ENCODE results near the gene TUBB4B.

The TUBB4B gene

DNA sequence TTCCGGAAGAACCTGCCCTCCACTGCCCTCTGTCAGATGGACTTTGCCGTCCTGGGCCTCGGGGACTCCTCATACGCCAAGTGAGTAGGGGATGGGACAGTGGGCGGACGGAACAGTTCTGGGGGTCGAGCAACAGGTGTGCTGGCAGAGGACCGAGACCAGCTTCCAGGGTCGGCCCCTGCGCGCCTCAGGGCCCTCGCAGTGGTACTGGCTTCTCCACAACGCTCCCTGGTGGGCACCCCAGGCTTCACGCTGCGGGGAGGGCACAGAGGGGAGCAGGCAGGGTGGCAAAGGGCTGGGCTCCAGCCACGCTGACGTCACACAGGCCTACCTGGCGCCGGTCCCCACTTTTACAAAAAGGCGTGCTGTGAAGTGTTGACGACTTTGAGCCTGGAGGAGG is 28.6 kb upstream of the TUBB4B start:
- DNase-seq (ENCODE audit: low read depth), result no peak

DNA sequence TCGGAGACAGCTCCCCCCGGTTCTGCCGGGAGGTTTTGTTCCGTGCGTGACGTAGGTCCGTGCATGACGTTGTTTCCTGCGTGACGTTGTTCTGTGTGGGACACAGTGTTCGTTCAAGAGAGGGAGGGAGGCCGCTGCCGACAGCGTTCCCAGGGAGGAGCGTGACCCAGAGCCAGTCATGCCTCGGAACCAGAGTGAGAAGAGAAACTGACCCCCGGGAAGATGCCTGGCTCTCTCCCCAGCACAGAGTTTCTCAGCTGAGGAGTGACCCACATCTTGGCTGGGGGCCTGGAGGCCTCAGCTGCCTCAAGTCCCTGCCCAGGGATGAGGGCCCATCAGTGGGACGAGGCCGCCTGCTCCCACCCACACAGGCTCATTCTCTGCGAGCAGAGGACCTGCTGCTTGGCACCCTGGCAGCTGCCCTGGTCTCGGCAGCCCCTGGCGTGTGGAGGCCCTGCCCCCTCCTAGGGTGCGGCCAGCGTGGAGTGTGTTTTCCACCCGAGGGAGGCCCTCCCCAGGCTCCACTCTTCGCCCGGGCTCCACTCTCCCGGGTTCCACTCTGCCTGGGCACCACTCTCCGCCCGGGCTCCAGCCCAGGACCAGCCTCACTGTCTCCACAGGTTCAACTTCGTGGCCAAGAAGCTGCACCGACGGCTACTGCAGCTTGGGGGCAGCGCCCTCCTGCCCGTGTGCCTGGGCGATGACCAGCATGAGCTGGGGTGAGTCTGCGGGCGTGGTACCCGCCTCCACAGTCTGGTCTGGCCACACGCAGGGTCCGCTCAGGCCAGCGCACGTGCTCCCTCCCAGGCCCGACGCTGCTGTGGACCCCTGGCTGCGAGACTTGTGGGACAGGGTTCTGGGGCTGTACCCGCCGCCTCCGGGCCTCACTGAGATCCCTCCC is 27.7 kb upstream of the TUBB4B start:
- DNase-seq (ENCODE audit: low read depth), result no peak

DNA sequence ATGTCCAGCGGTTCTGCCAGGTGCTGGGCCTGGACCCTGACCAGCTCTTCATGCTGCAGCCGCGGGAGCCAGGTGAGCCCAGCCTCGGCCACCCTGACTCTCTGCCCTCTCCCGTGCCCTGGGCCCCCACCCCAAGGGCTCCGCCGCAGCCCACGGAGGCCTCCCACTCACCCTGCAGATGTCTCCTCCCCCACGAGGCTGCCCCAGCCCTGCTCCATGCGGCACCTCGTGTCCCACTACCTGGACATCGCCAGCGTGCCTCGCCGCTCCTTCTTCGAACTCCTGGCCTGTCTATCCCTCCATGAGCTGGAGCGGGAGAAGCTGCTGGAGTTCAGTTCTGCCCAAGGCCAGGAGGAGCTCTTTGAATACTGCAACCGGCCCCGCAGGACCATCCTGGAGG is 26.5 kb upstream of the TUBB4B start:
- no peak for DNase-seq (ENCODE audit: low read depth)

DNA sequence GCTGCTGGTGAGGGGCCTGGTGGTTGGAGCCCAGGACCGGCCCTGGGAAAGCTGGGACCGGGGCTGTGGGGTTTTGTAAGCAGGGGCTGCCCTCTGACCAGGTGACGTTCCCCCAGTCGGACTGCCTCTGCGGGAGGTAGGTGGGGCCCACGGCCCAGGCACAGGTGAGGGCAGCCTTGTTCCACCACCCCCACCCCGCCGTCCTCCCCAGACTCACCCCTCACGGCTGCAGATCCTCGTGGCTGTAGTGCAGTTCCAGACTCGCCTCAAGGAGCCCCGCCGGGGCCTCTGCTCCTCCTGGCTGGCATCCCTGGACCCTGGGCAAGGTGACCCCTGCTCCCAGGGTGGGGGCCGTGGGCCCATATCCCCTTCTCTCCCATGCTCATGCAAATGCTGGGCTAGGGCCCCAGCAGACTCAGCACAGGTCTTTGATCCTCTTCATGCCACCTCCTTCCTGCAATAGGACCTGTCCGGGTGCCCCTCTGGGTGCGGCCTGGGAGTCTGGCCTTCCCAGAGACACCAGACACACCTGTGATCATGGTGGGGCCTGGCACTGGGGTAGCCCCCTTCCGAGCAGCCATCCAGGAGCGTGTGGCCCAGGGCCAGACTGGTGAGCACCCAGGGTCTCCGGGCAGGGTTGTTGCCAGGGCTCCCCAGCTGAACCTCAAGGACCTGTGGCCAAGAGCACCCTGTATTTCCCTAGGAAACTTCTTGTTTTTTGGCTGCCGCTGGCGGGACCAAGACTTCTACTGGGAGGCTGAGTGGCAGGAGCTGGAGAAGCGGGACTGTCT is 25.7 kb upstream of the TUBB4B start:
- no peak for DNase-seq (ENCODE audit: low read depth)

DNA sequence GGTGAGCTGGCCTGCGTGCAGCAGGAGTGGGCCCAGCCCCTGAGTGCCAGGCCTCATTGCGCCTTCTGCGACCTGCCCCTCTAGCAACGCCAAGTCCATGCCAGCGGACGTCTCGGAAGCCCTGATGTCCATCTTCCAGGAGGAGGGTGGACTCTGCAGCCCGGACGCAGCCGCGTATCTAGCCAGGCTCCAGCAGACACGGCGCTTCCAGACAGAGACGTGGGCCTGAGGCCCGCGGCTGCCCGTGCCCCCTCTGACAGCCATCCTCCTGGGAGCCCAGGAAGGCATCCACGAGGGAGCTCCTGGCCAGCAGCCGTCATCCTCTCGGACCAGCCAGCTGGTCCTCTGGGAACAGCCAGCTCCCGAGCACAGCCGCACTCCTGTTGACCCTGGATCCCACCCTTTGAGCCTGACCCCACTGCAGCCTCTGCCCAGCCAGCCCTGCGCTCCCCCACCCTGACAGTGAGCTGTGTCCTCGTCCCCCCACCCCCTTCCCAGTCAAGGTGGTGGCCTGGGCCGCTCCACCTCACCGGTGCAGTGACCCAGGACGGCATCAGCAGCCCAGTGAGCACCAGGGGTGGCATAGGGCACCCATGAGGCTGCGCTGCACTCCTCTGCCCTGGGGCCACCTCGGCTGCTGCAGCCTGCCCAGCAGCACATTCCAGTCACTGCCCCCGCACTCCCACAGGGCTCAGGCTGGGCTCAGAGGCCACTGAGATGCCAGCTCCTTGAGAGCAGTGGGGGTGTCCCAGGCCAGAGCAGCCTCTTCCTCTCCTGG is 24.7 kb upstream of the TUBB4B start:
- DNase-seq (ENCODE audit: low read depth), result no peak

DNA sequence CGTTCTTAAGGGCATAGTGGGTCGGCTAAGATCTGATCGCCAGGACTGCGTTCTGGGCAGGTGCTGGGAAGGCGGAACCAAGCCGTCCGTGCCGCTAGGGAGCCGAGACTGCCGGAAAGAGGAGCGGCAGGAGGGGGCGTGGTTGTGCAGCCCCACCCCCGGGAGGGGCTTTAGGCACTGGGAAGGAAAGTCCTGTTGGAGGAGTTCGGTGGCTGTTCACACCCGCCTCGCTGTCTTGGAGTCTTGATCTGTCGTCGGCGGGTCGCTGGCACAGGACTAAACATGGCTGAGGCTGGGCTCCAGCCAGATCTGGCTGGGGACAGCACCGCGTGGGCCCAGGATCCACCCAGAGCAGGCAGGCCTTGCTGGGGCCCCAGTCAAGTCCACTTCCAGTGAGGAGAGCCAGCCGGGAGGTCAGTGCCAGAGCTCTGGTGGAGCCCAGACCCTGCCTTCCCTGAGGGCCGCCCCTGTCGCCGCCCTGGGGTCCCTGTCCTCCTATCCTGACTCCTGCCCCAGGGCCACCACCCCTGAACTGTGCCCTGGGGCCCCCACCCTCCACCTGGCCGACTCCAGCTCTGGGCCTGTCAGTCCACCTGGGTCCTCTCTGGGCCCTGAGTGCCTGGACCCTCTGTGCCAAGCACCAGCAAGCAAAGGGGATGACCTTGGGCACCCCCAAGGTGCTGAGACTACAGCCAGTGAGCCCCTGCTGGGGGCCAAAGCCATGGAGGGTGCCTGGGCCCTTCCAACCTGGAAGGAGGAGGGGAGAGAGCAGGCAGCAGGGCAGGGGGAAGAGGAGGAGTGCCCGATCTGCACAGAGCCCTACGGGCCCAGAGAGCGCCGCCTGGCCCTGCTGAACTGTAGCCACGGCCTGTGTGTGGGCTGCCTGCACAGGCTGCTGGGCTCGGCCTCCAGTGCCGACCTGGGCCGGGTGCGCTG is 23.5 kb upstream of the TUBB4B start:
- DNase-seq (ENCODE audit: low read depth), result no peak

DNA sequence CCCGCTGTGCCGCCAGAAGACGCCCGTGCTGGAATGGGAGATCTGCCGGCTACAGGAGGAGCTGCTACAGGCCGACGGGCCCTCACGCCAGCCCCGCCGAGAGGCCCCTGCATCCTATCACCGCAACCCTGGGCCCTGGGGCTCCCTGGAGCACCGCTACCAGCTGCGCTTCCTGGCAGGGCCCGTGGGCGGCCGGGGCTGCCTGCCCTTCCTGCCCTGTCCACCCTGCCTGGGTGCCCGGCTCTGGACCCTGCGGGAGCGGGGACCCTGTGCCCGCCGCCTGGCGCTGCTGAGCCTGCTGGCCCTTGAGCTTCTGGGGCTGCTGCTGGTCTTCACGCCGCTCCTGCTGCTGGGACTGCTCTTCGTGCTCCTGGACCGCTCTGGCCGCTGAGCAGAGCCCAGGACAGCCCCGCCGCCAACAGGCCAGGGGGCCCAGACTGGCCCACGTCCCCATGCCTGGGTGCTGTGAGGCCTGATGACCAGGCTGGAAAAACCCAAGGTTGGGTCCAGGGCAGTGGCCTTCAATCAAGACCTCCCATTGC is 22.8 kb upstream of the TUBB4B start:
- DNase-seq (ENCODE audit: low read depth), result no peak

DNA sequence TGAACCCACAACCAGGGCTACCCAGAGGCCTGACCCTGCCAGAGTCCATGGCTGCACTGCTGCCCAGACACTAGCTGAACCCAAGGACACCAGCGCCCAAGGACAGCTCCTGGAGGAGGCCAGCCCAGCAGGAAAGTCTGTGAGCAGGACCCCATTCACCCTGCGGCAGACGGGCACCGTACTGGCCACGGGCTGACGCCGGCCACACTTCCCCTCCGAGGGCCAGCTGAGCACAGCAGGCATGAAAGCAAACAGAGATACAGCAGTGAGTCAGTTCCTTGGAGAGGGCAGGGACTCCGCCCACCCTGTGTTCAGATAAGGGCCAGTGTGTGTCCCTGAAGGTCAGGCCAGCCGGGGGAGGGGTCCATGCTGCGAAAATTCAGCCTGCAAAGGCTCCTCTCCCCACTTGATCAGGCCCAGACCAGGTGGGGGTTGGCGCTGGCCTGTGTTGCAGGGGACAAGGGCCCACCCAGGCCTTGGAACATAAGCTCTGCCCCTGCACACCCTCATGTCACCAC is 22.3 kb upstream of the TUBB4B start:
- no peak for DNase-seq (ENCODE audit: low read depth)

DNA sequence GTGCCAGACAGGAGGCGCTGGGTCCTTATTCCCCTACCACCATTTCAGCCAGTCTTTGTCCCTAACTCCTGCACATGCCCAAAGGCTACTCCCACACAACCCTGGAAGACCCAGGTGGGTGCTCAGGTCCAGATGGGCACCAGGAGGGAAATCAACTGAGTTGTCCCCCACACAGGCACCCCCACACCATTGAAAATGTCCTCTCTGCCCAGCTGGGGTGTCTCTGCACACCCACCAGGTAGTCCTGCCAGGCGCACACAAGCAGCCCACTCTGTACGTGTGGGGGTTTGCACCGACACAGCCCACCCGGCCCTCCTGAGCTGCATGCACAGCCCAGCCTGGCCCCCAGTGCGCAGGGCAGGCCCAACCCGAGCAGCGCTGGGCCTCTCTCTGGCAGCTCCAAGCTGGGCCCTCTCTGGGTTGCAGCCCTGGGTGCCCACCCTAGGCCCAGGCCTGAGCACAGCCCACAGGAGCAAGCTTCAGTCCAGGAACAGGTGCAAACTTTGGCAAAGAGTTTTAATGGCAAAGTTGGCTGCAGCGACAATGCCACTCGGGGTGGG is 21.2 kb upstream of the TUBB4B start:
- no peak for DNase-seq (ENCODE audit: low read depth)

DNA sequence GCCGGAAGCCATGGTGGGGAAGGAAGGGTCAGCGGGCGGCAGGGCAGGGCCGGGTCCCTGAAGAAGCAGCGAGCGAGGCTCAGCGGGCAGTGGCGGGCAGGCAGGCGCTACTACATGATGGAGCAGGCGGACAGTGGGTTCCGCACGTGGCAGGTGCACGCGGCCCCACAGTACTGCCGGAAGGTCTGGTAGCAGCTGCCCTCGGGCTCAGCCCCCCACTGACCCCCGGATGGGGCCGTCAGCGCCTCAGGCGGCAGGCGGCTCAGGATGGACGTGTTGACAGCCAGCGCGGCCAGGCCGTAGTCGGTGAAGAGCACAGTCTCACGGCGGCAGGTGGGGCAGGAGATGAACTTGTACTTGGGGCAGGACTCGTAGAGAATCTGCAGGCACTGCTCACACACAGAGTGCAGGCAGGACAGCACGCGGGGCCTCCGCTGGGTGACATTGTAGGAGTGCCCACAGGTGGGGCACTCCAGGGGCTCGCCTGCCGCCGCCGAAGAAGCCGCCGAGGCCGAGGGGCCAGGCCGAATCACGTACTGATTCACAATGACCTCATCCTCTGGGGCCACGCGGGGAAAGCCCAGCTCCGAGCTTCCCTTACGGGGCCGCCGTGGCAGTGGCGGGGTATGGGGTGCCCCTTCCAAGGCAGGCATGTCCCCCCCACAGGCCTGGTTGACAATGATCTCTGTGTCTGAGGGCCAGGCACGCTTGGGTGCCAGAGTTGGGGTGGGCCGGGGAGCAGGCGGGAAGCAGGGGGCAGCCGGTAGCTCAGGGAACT is 20.6 kb upstream of the TUBB4B start:
- DNase-seq (ENCODE audit: low read depth), result no peak

DNA sequence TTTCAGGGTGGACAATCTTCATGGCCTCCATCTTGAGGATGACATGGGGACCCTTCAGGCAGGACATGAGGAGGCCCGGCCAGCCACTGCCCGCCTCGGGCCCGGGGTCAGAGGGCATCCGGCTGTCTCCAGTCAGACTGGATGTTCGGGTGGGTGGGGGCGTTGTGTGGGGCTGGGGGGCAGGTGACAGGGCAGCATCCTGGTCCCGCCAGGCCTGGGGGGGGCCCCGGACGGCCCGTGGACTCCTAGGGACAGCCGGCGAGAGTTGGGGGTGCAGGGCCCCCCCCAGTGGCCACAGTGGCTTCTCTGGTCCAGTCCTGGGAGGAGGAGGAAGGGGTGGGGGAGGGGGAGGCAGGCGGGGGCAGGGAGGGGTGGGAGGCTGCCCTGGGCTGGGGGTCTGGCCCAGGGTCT is 20.0 kb upstream of the TUBB4B start:
- DNase-seq (ENCODE audit: low read depth), result no peak

DNA sequence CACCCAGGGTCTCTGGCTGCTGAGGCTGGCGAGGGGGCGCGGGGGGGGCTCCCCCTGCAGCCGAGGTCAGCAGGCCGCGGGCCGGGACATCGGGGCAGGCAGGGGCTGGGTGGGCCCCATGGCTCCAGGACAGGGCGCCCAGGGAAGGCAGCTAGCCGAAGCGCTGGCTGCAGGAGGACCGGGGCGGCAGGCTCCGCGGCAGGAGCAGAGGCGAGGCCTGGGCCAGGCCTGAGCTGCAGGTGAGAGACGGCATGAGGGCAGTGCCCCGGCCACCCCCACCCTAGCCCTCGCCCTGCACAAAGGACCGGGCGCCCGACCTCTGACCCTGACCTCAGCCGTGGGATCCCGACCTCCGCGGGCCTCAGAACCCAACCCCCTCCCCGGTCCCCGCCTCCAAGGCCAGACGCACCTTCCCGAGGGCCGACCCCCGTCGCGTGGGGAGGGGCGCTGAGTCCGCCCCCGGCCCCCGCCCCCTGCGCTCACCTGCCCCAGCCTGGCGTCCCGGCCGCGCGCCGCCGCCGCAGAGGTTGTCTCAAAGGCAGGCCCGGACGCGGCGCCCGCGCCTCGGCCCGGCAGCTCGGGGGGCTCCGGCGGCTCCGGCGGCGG is 19.5 kb upstream of the TUBB4B start:
- DNase-seq (ENCODE audit: low read depth), result no peak

DNA sequence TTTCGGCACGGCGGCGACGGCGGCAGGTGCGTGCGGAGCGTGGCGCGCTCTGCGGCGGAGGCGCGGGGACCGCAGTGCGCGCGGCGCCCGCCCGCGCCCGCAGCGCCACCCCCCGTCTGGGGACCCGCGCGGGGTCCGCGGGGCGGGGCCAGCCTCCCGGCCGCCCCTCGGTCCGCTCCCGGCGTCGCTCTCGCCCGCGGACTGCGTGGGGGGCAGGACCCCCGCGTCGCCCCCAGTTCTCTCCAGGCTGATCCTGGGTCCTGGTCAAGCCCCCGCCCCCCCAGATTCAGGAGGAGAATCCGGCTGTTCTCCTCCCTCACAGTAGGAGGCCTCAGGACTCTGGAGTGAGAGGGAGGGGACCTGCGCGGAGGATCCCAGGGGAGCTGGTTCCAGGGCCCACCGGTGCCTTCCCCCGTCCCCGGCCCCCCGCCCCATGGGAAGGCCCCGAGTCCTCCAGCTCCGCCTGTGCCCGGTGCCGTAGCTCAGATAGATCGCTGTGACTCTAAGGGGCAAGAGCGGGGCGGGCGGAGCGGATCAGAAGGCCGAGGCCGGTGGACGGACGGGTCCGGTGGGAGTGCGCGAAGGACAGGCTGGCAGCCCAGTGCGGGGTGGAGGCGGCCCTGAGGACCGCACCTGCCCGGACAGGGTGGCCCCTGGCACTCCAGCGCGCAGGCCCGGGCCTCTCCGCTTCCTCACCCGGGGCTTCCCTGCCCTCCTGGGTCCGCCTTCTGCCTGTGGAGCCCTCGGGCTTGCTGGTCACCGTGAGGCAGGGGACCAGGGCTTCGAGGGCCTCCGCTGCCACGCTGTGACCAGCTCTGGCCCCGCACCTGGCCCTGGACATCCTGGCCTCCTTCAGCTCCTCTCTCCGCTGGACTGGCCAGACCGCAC is 18.7 kb upstream of the TUBB4B start, which contains the start of gene RNF208:
TSS of gene RNF208 (minus strand) at position 51 of the 888 bp plus-strand sequence. CDS start 1,028 bp downstream, outside the sequence.
- DNase-seq (ENCODE audit: low read depth), result no peak

DNA sequence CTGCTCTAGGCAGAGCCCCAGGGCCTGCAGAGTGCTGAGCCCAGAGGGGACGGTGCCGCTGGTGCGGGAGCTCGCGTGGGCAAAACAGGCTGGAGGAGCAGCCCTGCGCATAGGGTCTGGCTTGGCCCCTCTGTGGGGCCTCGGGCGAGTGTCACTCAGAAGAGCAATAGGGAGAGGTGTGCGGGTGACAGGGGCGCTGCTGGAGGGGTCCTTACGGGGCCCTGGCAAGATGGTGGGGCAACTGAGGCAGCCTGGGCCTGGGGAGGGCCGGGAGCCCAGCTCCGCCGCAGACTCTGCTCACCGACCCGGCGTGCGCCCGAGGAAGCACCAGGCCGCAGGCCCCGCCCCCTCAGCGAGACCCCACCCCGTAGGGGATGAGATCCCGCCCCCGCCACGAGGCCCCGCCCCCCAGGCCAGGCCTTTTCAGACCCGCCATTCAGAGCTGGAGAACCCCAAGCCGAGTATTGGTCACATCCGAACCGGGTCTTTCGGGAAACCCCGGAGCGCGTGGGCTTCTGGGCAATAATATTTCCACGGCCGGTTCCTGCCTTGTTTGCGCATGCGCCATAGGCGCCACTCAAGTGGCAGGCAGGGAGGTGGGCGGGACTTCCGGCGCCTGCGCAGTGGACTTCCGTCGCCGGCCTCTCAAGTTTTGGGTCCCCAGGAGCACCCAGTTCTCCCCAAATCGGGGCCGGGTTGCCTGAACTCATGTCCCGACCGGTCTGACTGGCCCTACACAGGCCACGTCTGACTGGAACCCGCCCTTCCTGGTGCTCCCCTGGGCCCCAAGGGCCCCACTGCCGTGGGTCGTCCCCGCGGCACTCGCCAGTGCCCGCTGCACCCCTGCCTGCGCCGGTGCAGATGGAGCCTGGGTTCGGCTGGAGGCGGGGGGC is 17.8 kb upstream of the TUBB4B start:
- peak; percentile 98 for DNase-seq (ENCODE audit: low read depth)

DNA sequence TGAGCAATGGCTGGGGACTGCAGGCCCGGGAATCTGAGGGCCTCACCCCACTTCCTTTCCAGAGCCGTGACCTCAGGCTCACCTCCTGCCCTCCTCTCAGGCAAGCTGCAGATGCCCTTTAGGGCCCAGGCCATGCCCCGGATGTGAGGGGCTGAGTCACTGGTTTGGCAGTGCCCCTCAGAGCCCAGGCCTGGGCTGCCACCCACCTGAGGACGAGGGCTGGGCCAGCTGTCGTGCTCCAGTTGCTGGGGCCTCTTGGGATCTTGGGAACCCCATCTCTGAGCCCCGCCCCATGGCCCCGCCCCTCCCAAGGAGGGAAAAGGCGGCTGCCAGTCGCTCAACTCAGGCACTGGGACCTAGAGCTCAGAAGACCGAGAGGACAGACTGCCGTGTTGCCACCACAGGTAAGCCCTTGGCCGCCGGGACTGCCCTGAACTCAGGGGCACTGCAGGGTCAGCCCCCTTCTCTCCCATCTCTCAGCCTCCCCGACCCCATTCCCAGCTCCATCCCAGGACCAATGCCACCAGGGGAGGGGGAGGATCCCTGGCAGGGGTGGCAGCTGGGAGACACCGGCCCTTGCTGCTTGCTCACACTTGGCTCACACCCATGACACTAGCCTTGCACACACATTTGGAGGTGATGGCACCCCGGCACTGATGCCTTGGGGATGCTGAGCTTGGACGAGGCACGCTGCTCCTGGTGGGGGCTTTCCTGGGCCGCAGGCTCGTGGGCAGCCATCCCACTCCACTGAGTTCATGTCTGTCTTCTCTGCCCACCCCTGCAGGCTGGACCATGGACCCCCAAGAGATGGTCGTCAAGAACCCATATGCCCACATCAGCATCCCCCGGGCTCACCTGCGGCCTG is 16.0 kb upstream of the TUBB4B start, which contains the start of gene CYSRT1:
TSS of gene CYSRT1 (plus strand) at position 345 of the 865 bp plus-strand sequence. CDS start at position 793, 448 bp downstream.
- DNase-seq (ENCODE audit: low read depth), result no peak

All from T-helper 22 cell (primary cell).